GM12891 (cell line): Measurements from ENCODE around the gene CD44.

Experiments used
- PAX5 ChIP-seq: IDR thresholded peaks from 2 replicates; pipeline ENCODE4 v1.6.1; 2011; ENCODE audit warnings: low read length, moderate library complexity, mild to moderate bottlenecking; ENCODE audit not compliant: insufficient read depth, severe bottlenecking
- POLR2A ChIP-seq: IDR thresholded peaks from 2 replicates; pipeline ENCODE4 v1.6.1; 2011; ENCODE audit warnings: low read depth, low read length, control low read depth
- POLR2AphosphoS5 ChIP-seq: IDR thresholded peaks from 2 replicates; pipeline ENCODE4 v1.6.1; 2011; ENCODE audit warnings: low read depth, low read length, control low read depth
- POU2F2 ChIP-seq: IDR thresholded peaks from 2 replicates; pipeline ENCODE4 v1.6.1; 2011; ENCODE audit warnings: low read depth, mild to moderate bottlenecking, control low read depth, low read length, moderate library complexity
- SPI1 ChIP-seq: IDR thresholded peaks from 2 replicates; pipeline ENCODE4 v1.6.1; 2011; ENCODE audit warnings: low read depth, low read length, control low read depth
- TAF1 ChIP-seq: IDR thresholded peaks from 2 replicates; pipeline ENCODE4 v1.6.1; 2011; ENCODE audit warnings: low read depth, low read length, control low read depth

GRCh38 chr11:35277827-35278226 lies 138.9 kb downstream of the CD44 start:
- TF ChIP-seq POLR2AphosphoS5 (no peak), POLR2A (no peak), PAX5 (no peak), SPI1 (no peak), TAF1 (no peak), POU2F2 (no peak)
